ENCODE measurements around the gene GMPS.

The GMPS gene

DNA sequence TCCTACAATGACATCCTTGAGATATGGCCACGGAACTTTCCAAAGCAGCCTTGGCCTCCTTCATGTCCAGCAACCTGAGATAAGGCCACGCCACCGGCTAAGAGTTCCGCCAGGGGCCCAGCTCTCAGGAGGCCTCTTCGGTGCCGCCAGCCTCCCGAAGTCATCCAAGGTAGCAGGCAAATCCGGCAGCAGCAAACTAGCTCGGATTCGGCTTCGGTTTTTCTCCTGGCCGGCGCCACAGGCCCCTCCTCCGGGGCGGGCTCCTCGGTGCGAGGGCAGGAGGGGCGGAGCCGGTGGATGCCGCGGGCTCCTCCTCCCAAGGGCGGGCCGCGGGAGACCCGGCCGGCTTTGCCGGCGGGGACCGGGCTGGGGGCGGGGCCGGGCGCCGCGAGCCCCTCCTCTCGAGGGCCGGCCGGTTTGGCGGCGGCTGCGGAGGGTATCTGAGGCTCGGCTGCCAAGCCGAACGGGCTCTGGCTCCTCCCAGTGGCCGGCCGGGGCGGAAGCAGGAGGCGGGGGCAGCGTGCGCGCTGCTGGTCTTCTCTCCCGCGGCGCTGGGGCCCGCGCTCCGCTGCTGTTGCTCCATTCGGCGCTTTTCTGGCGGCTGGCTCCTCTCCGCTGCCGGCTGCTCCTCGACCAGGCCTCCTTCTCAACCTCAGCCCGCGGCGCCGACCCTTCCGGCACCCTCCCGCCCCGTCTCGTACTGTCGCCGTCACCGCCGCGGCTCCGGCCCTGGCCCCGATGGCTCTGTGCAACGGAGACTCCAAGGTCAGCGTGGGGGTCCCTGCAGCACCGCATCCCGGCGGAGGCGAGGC is at the start of gene GMPS:
Gene GMPS, plus strand, starts transcription at position 518 of the 812 bp plus-strand sequence. Its CDS starts 221 bp downstream, at position 739.
- no peak for TF ChIP-seq FOXM1 (IDR thresholded peaks at IDR 0.05; ENCODE audit: borderline replicate concordance, low read depth)
- TF ChIP-seq EP300 (IDR thresholded peaks at IDR 0.05; ENCODE audit: borderline replicate concordance) = no peak
- peak; percentile 40; the same call in 1 of the 2 replicates for TF ChIP-seq RAD21 (IDR thresholded peaks at IDR 0.05; ENCODE audit: low read depth)
- 0 out of 2 replicates have a peak, but pooled peaks have one; percentile 24 for TF ChIP-seq YY1 (IDR thresholded peaks at IDR 0.05; ENCODE audit: low read depth)
- peak; percentile 86 for TF ChIP-seq TAF1 (IDR thresholded peaks at IDR 0.05; ENCODE audit: low read depth)
- TF ChIP-seq EGR1 (IDR thresholded peaks at IDR 0.05) = no peak
- TF ChIP-seq, protein P1, sequence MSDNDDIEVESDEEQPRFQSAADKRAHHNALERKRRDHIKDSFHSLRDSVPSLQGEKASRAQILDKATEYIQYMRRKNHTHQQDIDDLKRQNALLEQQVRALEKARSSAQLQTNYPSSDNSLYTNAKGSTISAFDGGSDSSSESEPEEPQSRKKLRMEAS (IDR thresholded peaks at IDR 0.05) = peak; percentile 33; the same call in 1 of the 2 replicates
- TF ChIP-seq, protein P2, sequence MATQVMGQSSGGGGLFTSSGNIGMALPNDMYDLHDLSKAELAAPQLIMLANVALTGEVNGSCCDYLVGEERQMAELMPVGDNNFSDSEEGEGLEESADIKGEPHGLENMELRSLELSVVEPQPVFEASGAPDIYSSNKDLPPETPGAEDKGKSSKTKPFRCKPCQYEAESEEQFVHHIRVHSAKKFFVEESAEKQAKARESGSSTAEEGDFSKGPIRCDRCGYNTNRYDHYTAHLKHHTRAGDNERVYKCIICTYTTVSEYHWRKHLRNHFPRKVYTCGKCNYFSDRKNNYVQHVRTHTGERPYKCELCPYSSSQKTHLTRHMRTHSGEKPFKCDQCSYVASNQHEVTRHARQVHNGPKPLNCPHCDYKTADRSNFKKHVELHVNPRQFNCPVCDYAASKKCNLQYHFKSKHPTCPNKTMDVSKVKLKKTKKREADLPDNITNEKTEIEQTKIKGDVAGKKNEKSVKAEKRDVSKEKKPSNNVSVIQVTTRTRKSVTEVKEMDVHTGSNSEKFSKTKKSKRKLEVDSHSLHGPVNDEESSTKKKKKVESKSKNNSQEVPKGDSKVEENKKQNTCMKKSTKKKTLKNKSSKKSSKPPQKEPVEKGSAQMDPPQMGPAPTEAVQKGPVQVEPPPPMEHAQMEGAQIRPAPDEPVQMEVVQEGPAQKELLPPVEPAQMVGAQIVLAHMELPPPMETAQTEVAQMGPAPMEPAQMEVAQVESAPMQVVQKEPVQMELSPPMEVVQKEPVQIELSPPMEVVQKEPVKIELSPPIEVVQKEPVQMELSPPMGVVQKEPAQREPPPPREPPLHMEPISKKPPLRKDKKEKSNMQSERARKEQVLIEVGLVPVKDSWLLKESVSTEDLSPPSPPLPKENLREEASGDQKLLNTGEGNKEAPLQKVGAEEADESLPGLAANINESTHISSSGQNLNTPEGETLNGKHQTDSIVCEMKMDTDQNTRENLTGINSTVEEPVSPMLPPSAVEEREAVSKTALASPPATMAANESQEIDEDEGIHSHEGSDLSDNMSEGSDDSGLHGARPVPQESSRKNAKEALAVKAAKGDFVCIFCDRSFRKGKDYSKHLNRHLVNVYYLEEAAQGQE (IDR thresholded peaks at IDR 0.05; ENCODE audit: low read depth) = 0 out of 2 replicates have a peak, but pooled peaks have one; percentile 14
- no peak for TF ChIP-seq TEAD4 (IDR thresholded peaks at IDR 0.05)
- TF ChIP-seq, protein P3, sequence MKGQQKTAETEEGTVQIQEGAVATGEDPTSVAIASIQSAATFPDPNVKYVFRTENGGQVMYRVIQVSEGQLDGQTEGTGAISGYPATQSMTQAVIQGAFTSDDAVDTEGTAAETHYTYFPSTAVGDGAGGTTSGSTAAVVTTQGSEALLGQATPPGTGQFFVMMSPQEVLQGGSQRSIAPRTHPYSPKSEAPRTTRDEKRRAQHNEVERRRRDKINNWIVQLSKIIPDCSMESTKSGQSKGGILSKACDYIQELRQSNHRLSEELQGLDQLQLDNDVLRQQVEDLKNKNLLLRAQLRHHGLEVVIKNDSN (IDR thresholded peaks at IDR 0.05) = no peak
- TF ChIP-seq ZBTB7A (IDR thresholded peaks at IDR 0.05; ENCODE audit: low read depth) = no peak
- TF ChIP-seq CEBPB (IDR thresholded peaks at IDR 0.05) = peak; percentile 24; the same call in 1 of the 2 replicates

DNA sequence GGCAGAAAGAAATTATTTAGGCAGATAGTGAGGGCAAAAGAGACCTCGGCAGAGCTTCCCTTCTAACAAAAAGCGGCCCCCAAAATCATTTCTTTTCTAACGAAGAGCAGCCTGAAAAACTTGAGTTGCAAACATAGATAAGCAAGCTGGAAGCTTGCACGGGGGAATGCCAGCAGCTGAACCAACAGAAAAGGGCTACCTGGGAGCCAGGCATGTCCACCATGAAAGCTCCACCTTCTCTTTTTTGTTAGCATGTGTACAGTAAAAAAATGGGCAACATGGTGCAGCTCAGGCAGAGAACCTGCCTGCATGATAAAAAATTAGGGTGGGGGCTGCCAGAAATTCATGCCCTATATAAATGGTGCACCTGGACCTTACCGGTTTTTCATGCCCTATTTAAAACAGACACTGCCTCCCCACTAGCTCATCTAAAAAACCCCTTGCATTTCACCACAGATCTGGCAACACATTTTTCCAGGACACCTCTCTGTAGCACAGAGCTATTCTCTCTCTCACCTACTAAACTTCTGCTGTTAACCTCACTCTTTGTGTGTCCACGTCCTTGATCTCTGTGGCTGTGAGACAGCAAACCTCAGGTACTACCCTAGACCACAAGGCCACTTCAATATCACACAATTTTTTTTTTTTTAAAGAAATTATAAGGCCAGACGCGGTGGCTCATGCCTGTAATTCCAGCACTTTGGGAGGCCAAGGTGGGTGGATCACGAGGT is 34.9 kb upstream of the GMPS start:
- TF ChIP-seq, protein P3 (IDR thresholded peaks at IDR 0.05) = no peak
- TF ChIP-seq ZBTB7A (IDR thresholded peaks at IDR 0.05; ENCODE audit: low read depth) = no peak
- TF ChIP-seq FOXM1 (IDR thresholded peaks at IDR 0.05; ENCODE audit: borderline replicate concordance, low read depth) = no peak
- TF ChIP-seq TEAD4 (IDR thresholded peaks at IDR 0.05) = no peak

DNA sequence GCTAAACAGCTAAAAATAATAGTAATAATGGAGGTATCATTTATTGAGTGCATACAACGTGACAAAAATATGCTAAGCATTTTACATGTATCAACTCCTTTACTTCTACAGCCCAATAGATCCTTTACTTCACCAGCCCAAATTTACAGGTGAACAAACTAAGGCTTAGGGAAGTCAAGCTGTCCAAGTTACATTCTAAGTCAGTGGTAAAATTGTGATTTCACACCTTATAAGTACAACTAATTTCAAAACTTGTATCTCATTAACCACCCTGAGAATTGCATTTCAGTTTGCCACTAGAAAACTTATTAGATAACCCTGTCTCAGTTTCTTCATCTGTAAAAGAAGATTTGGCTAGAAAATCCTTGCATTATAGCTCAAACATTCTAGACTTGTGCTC is 26.9 kb upstream of the GMPS start:
- no peak for TF ChIP-seq YY1 (IDR thresholded peaks at IDR 0.05; ENCODE audit: low read depth)
- TF ChIP-seq, protein P1 (IDR thresholded peaks at IDR 0.05) = no peak
- no peak for TF ChIP-seq CEBPB (IDR thresholded peaks at IDR 0.05)
- no peak for TF ChIP-seq ZBTB7A (IDR thresholded peaks at IDR 0.05; ENCODE audit: low read depth)
- TF ChIP-seq TEAD4 (IDR thresholded peaks at IDR 0.05) = no peak
- TF ChIP-seq EP300 (IDR thresholded peaks at IDR 0.05; ENCODE audit: borderline replicate concordance) = no peak
- TF ChIP-seq, protein P2 (IDR thresholded peaks at IDR 0.05; ENCODE audit: low read depth) = no peak
- no peak for TF ChIP-seq FOXM1 (IDR thresholded peaks at IDR 0.05; ENCODE audit: borderline replicate concordance, low read depth)
- no peak for TF ChIP-seq TAF1 (IDR thresholded peaks at IDR 0.05; ENCODE audit: low read depth)

DNA sequence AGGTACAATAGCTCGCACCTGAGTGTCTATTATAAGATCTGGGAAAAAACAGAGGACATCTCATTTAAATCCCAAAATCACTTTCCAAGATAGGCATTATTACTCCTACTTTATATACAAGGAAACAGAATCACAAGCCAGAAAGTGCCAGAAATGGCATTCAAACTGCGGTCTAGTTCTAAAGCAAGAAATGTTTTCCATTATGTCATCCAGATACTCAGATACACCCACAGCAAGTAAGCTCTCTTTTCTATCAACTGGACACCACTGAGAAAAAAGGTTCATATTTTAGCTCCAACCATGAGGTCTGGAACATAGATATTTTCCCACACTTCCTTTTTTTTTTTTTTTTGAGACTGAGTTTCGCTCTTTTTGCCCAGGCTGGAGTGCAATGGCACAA is 24.3 kb upstream of the GMPS start:
- TF ChIP-seq EGR1 (IDR thresholded peaks at IDR 0.05) (no peak), TEAD4 (IDR thresholded peaks at IDR 0.05) (no peak), EP300 (IDR thresholded peaks at IDR 0.05; ENCODE audit: borderline replicate concordance) (no peak)

DNA sequence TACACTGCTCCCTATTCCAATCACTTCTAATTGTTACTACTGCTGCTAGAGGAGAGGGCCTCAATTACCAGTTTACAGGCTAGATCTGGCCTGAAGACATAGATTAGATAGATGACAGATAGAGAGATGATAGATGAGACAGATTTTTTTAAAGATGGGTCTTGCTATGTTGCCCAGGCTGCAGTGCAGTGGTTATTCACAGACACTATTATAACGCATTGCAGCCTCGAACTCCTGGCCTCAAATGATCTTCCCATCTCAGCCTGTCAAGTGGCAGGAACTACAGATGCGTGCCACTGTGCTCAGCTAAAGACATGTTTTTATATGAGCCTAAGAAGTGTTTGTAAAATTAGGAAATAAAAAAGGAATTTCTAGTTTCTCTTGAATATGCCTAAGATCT is 22.5 kb upstream of the GMPS start:
- TF ChIP-seq RAD21 (IDR thresholded peaks at IDR 0.05; ENCODE audit: low read depth) (no peak), TAF1 (IDR thresholded peaks at IDR 0.05; ENCODE audit: low read depth) (no peak), EP300 (IDR thresholded peaks at IDR 0.05; ENCODE audit: borderline replicate concordance) (no peak), CEBPB (IDR thresholded peaks at IDR 0.05) (no peak), CREB1 (IDR thresholded peaks at IDR 0.05; ENCODE audit: low read depth) (no peak), TEAD4 (IDR thresholded peaks at IDR 0.05) (no peak), YY1 (IDR thresholded peaks at IDR 0.05; ENCODE audit: low read depth) (no peak), TCF12 (IDR thresholded peaks at IDR 0.05; ENCODE audit: low read depth) (no peak), ZBTB7A (IDR thresholded peaks at IDR 0.05; ENCODE audit: low read depth) (no peak), NFIC (IDR thresholded peaks at IDR 0.05) (no peak), EGR1 (IDR thresholded peaks at IDR 0.05) (no peak), FOXM1 (IDR thresholded peaks at IDR 0.05; ENCODE audit: borderline replicate concordance, low read depth) (no peak)
- TF ChIP-seq, protein P3 (IDR thresholded peaks at IDR 0.05) = no peak
- TF ChIP-seq, protein P1 (IDR thresholded peaks at IDR 0.05) = no peak
- TF ChIP-seq, protein P2 (IDR thresholded peaks at IDR 0.05; ENCODE audit: low read depth) = no peak

Data from Ishikawa (cell line).